ENCODE data around the gene ETV3L. TPM values are rescaled to one million over a fixed set of nuclear protein-coding genes. Genes with fewer than 3 reads are reported as not detected.

The ETV3L gene
- total and polyA plus RNA-seq, 2 donors from 2014 or later: not detected

DNA sequence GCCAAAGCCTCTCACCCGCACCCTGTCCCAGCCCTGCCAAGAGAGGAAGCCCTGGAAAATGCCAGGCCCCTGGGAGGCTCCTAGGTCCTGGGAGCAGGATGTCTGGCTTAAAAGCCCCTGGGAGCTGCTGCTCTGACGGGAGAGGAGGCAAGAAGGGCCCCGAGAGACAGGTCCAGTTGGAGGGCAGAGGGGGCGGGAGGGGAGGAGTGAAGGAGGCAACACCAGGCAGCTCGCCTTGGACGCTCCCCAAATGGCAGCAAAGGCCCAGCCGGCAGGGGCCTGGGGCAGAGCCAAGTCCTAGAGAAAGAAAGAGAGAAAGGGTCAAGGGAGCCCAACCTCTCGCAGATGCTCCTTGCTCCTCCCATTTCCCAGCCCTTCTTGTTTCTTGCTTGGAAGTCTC is 6.8 kb downstream of the ETV3L start:
- Histone ChIP-seq H3K9me3 (ENCODE audit: control insufficient read depth in 2 of 3, insufficient read depth in 1 of 3, low read length in 3 of 3) (no peaks in the 10 kb centered on the region), H3K9ac (ENCODE audit: low read length in 3 of 3) (no peak overlapping the region), H3K27me3 (ENCODE audit: control insufficient read depth, insufficient read depth, low read length) (no peaks in the 10 kb centered on the region), H3K4me1 (ENCODE audit: control insufficient read depth in 2 of 3, insufficient read depth in 2 of 3, low read depth in 1 of 3, low read length in 3 of 3) (no peaks in the 10 kb centered on the region), H3K36me3 (ENCODE audit: control insufficient read depth in 2 of 3, insufficient read depth in 3 of 3, low read length in 3 of 3) (no peaks in the 10 kb centered on the region), H3K27ac (ENCODE audit: low read depth in 2 of 2, low read length in 2 of 2) (no peak overlapping the region), H3K4me3 (ENCODE audit: low read length in 3 of 3) (no peak overlapping the region)
- TF ChIP-seq, protein P1, sequence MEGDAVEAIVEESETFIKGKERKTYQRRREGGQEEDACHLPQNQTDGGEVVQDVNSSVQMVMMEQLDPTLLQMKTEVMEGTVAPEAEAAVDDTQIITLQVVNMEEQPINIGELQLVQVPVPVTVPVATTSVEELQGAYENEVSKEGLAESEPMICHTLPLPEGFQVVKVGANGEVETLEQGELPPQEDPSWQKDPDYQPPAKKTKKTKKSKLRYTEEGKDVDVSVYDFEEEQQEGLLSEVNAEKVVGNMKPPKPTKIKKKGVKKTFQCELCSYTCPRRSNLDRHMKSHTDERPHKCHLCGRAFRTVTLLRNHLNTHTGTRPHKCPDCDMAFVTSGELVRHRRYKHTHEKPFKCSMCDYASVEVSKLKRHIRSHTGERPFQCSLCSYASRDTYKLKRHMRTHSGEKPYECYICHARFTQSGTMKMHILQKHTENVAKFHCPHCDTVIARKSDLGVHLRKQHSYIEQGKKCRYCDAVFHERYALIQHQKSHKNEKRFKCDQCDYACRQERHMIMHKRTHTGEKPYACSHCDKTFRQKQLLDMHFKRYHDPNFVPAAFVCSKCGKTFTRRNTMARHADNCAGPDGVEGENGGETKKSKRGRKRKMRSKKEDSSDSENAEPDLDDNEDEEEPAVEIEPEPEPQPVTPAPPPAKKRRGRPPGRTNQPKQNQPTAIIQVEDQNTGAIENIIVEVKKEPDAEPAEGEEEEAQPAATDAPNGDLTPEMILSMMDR (IDR thresholded peaks at IDR 0.05; ENCODE audit: borderline replicate concordance, extremely low read depth, insufficient read depth): no peak
- peak in 2 of 5 donors; percentile 58 to 84 for DNase-seq
- FAIRE-seq: no peak
- intact Hi-C loops (cut with DNase I): loop anchor here (5.0 kb wide), 1 partner anchor 64 kb away; no protein-coding TSS in a partner anchor

DNA sequence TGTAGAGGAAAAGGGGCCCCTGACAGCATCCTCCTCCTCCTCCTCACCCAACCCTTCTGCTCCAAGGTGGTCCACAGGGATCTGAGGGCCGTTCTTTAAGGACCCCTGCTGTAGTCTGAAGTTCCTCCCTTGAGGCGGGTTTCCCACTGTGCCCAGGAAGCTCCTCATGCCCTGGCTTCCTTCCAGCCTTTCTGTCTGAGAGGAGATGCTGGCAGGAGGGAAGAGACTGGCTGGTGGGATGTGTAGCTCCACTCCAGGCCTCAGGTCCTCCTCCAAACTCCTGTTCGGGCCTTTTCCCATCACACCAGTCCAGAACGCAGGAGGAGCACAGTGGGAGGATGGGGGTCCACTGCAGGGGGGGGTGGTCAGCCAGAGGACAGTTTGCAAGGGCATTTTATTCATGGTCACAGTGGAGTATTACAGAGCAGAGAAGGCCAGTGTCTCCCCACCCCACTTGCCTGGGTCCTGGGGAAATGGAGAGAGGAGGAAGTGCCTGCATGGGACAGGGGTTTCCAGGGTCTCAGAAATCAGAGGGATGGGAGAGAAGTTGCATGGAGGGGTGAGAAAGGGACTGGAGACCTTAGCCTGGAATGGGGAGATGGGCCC is 7.8 kb downstream of the ETV3L start:
- H3K36me3 ChIP-seq (ENCODE audit: control insufficient read depth in 2 of 3, insufficient read depth in 3 of 3, low read length in 3 of 3): no peaks in the 10 kb centered on the region
- no peak overlapping the region for H3K9ac ChIP-seq (ENCODE audit: low read length in 3 of 3)
- TF ChIP-seq, protein P1 (IDR thresholded peaks at IDR 0.05; ENCODE audit: borderline replicate concordance, extremely low read depth, insufficient read depth): no peak
- DNase-seq (no peak), FAIRE-seq (no peak)
- H3K27me3 ChIP-seq (ENCODE audit: control insufficient read depth, insufficient read depth, low read length): no peaks in the 10 kb centered on the region
- no peaks in the 10 kb centered on the region for H3K9me3 ChIP-seq (ENCODE audit: control insufficient read depth in 2 of 3, insufficient read depth in 1 of 3, low read length in 3 of 3)
- H3K27ac ChIP-seq (ENCODE audit: low read depth in 2 of 2, low read length in 2 of 2): no peak overlapping the region
- H3K4me1 ChIP-seq (ENCODE audit: control insufficient read depth in 2 of 3, insufficient read depth in 2 of 3, low read depth in 1 of 3, low read length in 3 of 3): no peaks in the 10 kb centered on the region
- intact Hi-C loops (cut with DNase I): loop anchor here (5.0 kb wide), 1 partner anchor 66 kb away; no protein-coding TSS in a partner anchor
- H3K4me3 ChIP-seq (ENCODE audit: low read length in 3 of 3): no peak overlapping the region

DNA sequence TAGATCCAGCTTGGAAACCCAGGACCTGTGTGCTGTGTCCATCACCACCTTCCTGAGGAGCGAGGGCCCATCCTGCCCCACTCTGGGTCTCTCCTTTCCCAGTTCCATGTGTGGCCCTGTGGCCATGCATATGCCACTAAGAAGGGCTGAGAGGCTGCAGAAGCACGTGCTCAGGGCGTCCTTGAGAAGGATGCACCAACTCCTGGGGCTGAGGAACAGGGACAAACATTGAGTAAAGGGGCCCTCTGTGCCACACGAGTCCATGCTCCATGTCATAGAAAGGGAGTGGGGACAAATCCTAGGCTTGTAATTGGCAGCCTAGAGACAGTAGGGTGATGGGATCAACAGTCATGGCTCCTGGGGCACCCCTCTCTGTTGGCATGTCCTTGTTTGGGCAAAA is 8.4 kb downstream of the ETV3L start:
- FAIRE-seq (no peak), DNase-seq (no peak)
- Histone ChIP-seq H3K36me3 (ENCODE audit: control insufficient read depth in 2 of 3, insufficient read depth in 3 of 3, low read length in 3 of 3) (no peaks in the 10 kb centered on the region), H3K9ac (ENCODE audit: low read length in 3 of 3) (no peak overlapping the region), H3K4me3 (ENCODE audit: low read length in 3 of 3) (no peak overlapping the region), H3K9me3 (ENCODE audit: control insufficient read depth in 2 of 3, insufficient read depth in 1 of 3, low read length in 3 of 3) (no peaks in the 10 kb centered on the region), H3K27me3 (ENCODE audit: control insufficient read depth, insufficient read depth, low read length) (no peaks in the 10 kb centered on the region), H3K27ac (ENCODE audit: low read depth in 2 of 2, low read length in 2 of 2) (no peak overlapping the region), H3K4me1 (ENCODE audit: control insufficient read depth in 2 of 3, insufficient read depth in 2 of 3, low read depth in 1 of 3, low read length in 3 of 3) (no peaks in the 10 kb centered on the region)
- intact Hi-C loops (cut with DNase I): loop anchor here (5.0 kb wide), 1 partner anchor 66 kb away; no protein-coding TSS in a partner anchor
- TF ChIP-seq, protein P1 (IDR thresholded peaks at IDR 0.05; ENCODE audit: borderline replicate concordance, extremely low read depth, insufficient read depth): no peak

All from kidney (tissue), 14 donors.